ENCODE results near the gene KANSL1L. TPM values are rescaled to one million over a fixed set of nuclear protein-coding genes. Genes with fewer than 3 reads are reported as not detected.
"Not testable (repeated sequence)": the region's sequence is repeated elsewhere in the genome, so short reads cannot be mapped to it uniquely, and the experiment has no call there.

The KANSL1L gene
- total RNA-seq, 1 donor from 2014 or later, result 36.3 TPM

- peak; percentile 53 for ATAC-seq
- TF ChIP-seq CTCF (IDR thresholded peaks at IDR 0.05), result peak; percentile 74
- Histone ChIP-seq H3K27me3 (no peaks in the 10 kb centered on the region), H3K36me3 (no peaks in the 10 kb centered on the region), H3K4me3 (peak overlapping the region; percentile 17), H3K27ac (no peak overlapping the region), H3K9me3 (no peaks in the 10 kb centered on the region), H3K4me1 (peaks cover 3% of the 10 kb centered on the region)
- DNase-seq, result no peak
- intact Hi-C loops (cut with DNase I), result loop anchor here (10.0 kb wide), 1 partner anchor 130 kb away; no protein-coding TSS in a partner anchor
Observed at GRCh38 chr2:210195101-210195852, 24.1 kb upstream of the KANSL1L start.

- DNase-seq, result no peak
- no peak overlapping the region for H3K27ac ChIP-seq
- intact Hi-C loops (cut with DNase I), result loop anchor here (10.0 kb wide), 1 partner anchor 126 kb away; no protein-coding TSS in a partner anchor
- no peak for TF ChIP-seq CTCF (IDR thresholded peaks at IDR 0.05)
- peaks cover 1% of the 10 kb centered on the region for H3K9me3 ChIP-seq
- H3K27me3 ChIP-seq, result no peaks in the 10 kb centered on the region
- no peaks in the 10 kb centered on the region for H3K36me3 ChIP-seq
- no peak overlapping the region for H3K4me3 ChIP-seq
- no peaks in the 10 kb centered on the region for H3K4me1 ChIP-seq
- no peak for ATAC-seq
Observed at GRCh38 chr2:210190345-210190744, 19.1 kb upstream of the KANSL1L start.

- Histone ChIP-seq H3K4me1 (no peaks in the 10 kb centered on the region), H3K4me3 (no peak overlapping the region), H3K27me3 (no peaks in the 10 kb centered on the region), H3K27ac (no peak overlapping the region), H3K9me3 (peaks cover 6% of the 10 kb centered on the region), H3K36me3 (no peaks in the 10 kb centered on the region)
- DNase-seq, result no peak
- no peak for TF ChIP-seq CTCF (IDR thresholded peaks at IDR 0.05)
- peak; percentile 36 for ATAC-seq
- intact Hi-C loops (cut with DNase I), result loop anchor here (10.0 kb wide), 1 partner anchor 125 kb away; no protein-coding TSS in a partner anchor
Observed at GRCh38 chr2:210189452-210190138, 18.4 kb upstream of the KANSL1L start.

GRCh38 chr2:210188755-210189154 lies 17.5 kb upstream of the KANSL1L start:
- DNase-seq (no peak), ATAC-seq (no peak)
- TF ChIP-seq CTCF (IDR thresholded peaks at IDR 0.05), result no peak
- intact Hi-C loops (cut with DNase I), result no loop called here
- no peak overlapping the region for H3K27ac ChIP-seq
- H3K4me1 ChIP-seq, result no peaks in the 10 kb centered on the region
- peaks cover 10% of the 10 kb centered on the region for H3K9me3 ChIP-seq
- no peak overlapping the region for H3K4me3 ChIP-seq
- H3K27me3 ChIP-seq, result no peaks in the 10 kb centered on the region
- H3K36me3 ChIP-seq, result no peaks in the 10 kb centered on the region

GRCh38 chr2:210188190-210188589 lies 17.0 kb upstream of the KANSL1L start:
- Histone ChIP-seq H3K27me3 (no peaks in the 10 kb centered on the region), H3K9me3 (peaks cover 10% of the 10 kb centered on the region), H3K4me1 (no peaks in the 10 kb centered on the region), H3K36me3 (no peaks in the 10 kb centered on the region), H3K27ac (no peak overlapping the region), H3K4me3 (no peak overlapping the region)
- intact Hi-C loops (cut with DNase I), result no loop called here
- no peak for DNase-seq
- no peak for ATAC-seq
- no peak for TF ChIP-seq CTCF (IDR thresholded peaks at IDR 0.05)

GRCh38 chr2:210183936-210184335 lies 12.7 kb upstream of the KANSL1L start:
- ATAC-seq; H3K9me3 ChIP-seq; H3K27me3 ChIP-seq; DNase-seq; H3K4me1 ChIP-seq; intact Hi-C loops (cut with DNase I); H3K27ac ChIP-seq; H3K36me3 ChIP-seq; H3K4me3 ChIP-seq: not testable (repeated sequence)

GRCh38 chr2:210181606-210182088 lies 10.4 kb upstream of the KANSL1L start:
- H3K27ac ChIP-seq; H3K36me3 ChIP-seq; H3K4me3 ChIP-seq; H3K27me3 ChIP-seq; H3K9me3 ChIP-seq; ATAC-seq; H3K4me1 ChIP-seq; intact Hi-C loops (cut with DNase I): not testable (repeated sequence)
- peak; percentile 52 for DNase-seq

- H3K36me3 ChIP-seq; H3K27me3 ChIP-seq; intact Hi-C loops (cut with DNase I); H3K4me3 ChIP-seq; H3K9me3 ChIP-seq; ATAC-seq; H3K4me1 ChIP-seq; H3K27ac ChIP-seq: not testable (repeated sequence)
- peak; percentile 40 for DNase-seq
Observed at GRCh38 chr2:210181033-210181605, 9.9 kb upstream of the KANSL1L start.
